Endothelial cell of umbilical vein (primary cell): ENCODE data around the gene KRT12. TPM values are rescaled to one million over a fixed set of nuclear protein-coding genes. Genes with fewer than 3 reads are reported as not detected.

Experiments
- BruUV-seq: library from RNA; stranded (reverse); fragments of 400-500 nt; replicated peaks from 2 replicates; lab custom pipeline; 2021; lab: Mats Ljungman, UMichigan
- CTCF ChIA-PET: fragments of 300-600, 350-600 bp; sonication (Branson Sonifier 250); formaldehyde crosslinking; loops from one replicate; lab custom pipeline; 2021; ENCODE audit warnings: antibody characterized with exemption, inconsistent platforms; lab: Charles Lee
- POLR2A ChIA-PET: fragments of 300-600, 350-600 bp; sonication (Branson Sonifier 250); formaldehyde crosslinking; loops from one replicate; lab custom pipeline; 2021; ENCODE audit warnings: antibody characterized with exemption, inconsistent platforms; lab: Charles Lee
- DNase-seq: peaks from one replicate; pipeline ENCODE4 v3.0.0-alpha.2; 2011; ENCODE audit warnings: low read depth, low spot score
- FAIRE-seq: peaks from 2 replicates; lab custom pipeline; 2011; peaks lifted over from hg19 to GRCh38; lab: Jason Lieb, UNC
- H2AFZ ChIP-seq: 2 replicates; pipeline ENCODE4 v1.6.0; 2012; ENCODE audit warnings: low read depth, low read length, control low read depth, inconsistent platforms
- H3K27ac ChIP-seq: 2 replicates; pipeline ENCODE4 v1.5.1; 2011; ENCODE audit warnings: low read depth, mild to moderate bottlenecking, control low read depth, low read length, moderate library complexity; ENCODE audit not compliant: insufficient read depth
- H3K27me3 ChIP-seq, 2 experiments: 2 replicates each; pipeline versions ENCODE4 v1.6.0 to v1.6.1; 2011; ENCODE audit warnings: low read length in 2 of 2, mixed read lengths in 1 of 2; ENCODE audit not compliant: control insufficient read depth in 2 of 2, insufficient read depth in 2 of 2
- H3K36me3 ChIP-seq, 2 experiments: 2 replicates in 1 of 2; 3 replicates in 1 of 2; pipeline ENCODE4 v1.5.1; 2011; ENCODE audit warnings: low read length in 2 of 2, mild to moderate bottlenecking in 1 of 2, moderate library complexity in 1 of 2; ENCODE audit not compliant: control insufficient read depth in 2 of 2, insufficient read depth in 2 of 2; ENCODE audit errors: extremely low read depth in 1 of 2
- H3K4me1 ChIP-seq: 3 replicates; pipeline ENCODE4 v1.5.1; 2011; ENCODE audit warnings: mild to moderate bottlenecking, low read length; ENCODE audit not compliant: control insufficient read depth, insufficient read depth; ENCODE audit errors: extremely low read depth
- H3K4me2 ChIP-seq: 2 replicates; pipeline ENCODE4 v1.6.1; 2011; ENCODE audit warnings: low read length, control low read depth, mixed read lengths; ENCODE audit not compliant: insufficient read depth
- H3K4me3 ChIP-seq, 3 experiments: fragments of 200-600 bp in 1 of 3; sonication (generic), shearing (Covaris generic) in 1 of 3; replicated peaks in 1 of 3; 2 replicates each; pipeline ENCODE4 v1.5.1; 2011 to 2016; ENCODE audit warnings: control low read depth in 3 of 3, low read length in 3 of 3, mild to moderate bottlenecking in 2 of 3, inconsistent platforms in 1 of 3, low read depth in 1 of 3, moderate library complexity in 1 of 3; ENCODE audit not compliant: insufficient read depth in 1 of 3
- H3K79me2 ChIP-seq: 2 replicates; pipeline ENCODE4 v1.6.0; 2012; ENCODE audit warnings: low read length, inconsistent platforms; ENCODE audit not compliant: control insufficient read depth, insufficient read depth
- H3K9ac ChIP-seq: replicated peaks from 2 replicates; pipeline ENCODE3; 2011; ENCODE audit warnings: low read length, control low read depth; ENCODE audit not compliant: insufficient read depth; ENCODE audit errors: extremely low read depth
- H3K9me1 ChIP-seq: replicated peaks from 3 replicates; pipeline ENCODE4 v1.6.0; 2011; ENCODE audit warnings: mild to moderate bottlenecking, low read length; ENCODE audit not compliant: control insufficient read depth, insufficient read depth; ENCODE audit errors: extremely low read depth
- H3K9me3 ChIP-seq: replicated peaks from 2 replicates; pipeline ENCODE4 v1.5.1; 2012; ENCODE audit warnings: low read length, inconsistent platforms; ENCODE audit not compliant: control insufficient read depth, insufficient read depth
- H4K20me1 ChIP-seq: replicated peaks from 2 replicates; pipeline ENCODE3; 2011; ENCODE audit warnings: mild to moderate bottlenecking, low read length; ENCODE audit not compliant: control insufficient read depth, insufficient read depth; ENCODE audit errors: extremely low read depth
- EZH2 ChIP-seq: IDR thresholded peaks from 2 replicates; pipeline ENCODE4 v1.6.1; 2012; ENCODE audit warnings: borderline replicate concordance, low read depth, mild to moderate bottlenecking, moderate library complexity, low read length, inconsistent platforms; ENCODE audit not compliant: severe bottlenecking
- FOS ChIP-seq: IDR thresholded peaks from 2 replicates; pipeline ENCODE4 v1.6.1; 2011; ENCODE audit warnings: mild to moderate bottlenecking, low read length, moderate library complexity, borderline replicate concordance; ENCODE audit not compliant: insufficient read depth
- GATA2 ChIP-seq: IDR thresholded peaks from 2 replicates; pipeline ENCODE4 v1.7.0; 2011; ENCODE audit warnings: low read depth, mild to moderate bottlenecking, moderate library complexity, mixed read lengths, low read length; ENCODE audit not compliant: insufficient read length, insufficient read depth
- JUN ChIP-seq: IDR thresholded peaks from 2 replicates; pipeline ENCODE4 v1.6.1; 2011; ENCODE audit warnings: borderline replicate concordance, low read depth; ENCODE audit not compliant: insufficient read length, insufficient read depth
- MYC ChIP-seq: IDR thresholded peaks from one replicate; pipeline ENCODE4 v1.6.1; 2011; ENCODE audit warnings: mild to moderate bottlenecking, low read depth, low read length
- POLR2A ChIP-seq: IDR thresholded peaks from 2 replicates; pipeline ENCODE4 v1.6.1; 2012; ENCODE audit warnings: low read depth, mild to moderate bottlenecking, control low read depth, low read length
- POLR2AphosphoS5 ChIP-seq: IDR thresholded peaks from 2 replicates; pipeline ENCODE4 v1.6.1; 2012; ENCODE audit warnings: low read depth, mild to moderate bottlenecking, control low read depth, low read length, moderate library complexity; ENCODE audit not compliant: insufficient read depth
- dilution Hi-C: fragments of 300-500 bp; cut with MboI; formaldehyde crosslinking; loops from one replicate; pipeline ENCODE4 v1.15.0; 2019; ENCODE audit warnings: low sequenced_read_pairs; ENCODE audit not compliant: extremely low pct_ligation_motif_present
- intact Hi-C: fragments of 100-400 bp; cut with micrococcal nuclease; formaldehyde crosslinking; loops from one replicate; pipeline ENCODE4 v1.10.0; 2022
- polyA plus RNA-seq, 4 experiments: library from polyadenylated mRNA; depleted of rRNA in 3 of 4; stranded (reverse) in 3 of 4; unstranded in 1 of 4; fragments of >200 nt; gene quantifications; 2 replicates each; pipeline versions ENCODE4 v1.2.1 to v1.2.3, GENCODE V29; 2011 to 2012; ENCODE audit warnings: missing spikeins in 1 of 4
- total RNA-seq: library from RNA; stranded (reverse); gene quantifications from 2 replicates; pipeline ENCODE4 v1.2.3, GENCODE V29; 2021
- TF ChIP-seq, protein P1 (sequence below): IDR thresholded peaks from 2 replicates; pipeline ENCODE4 v1.6.1; 2011; ENCODE audit not compliant: insufficient read depth, insufficient read length
- TF ChIP-seq, protein P2 (sequence below), 2 donors: IDR thresholded peaks; 1 replicate in 1 of 2; 2 replicates in 1 of 2; pipeline ENCODE4 v1.5.1; 2011; ENCODE audit warnings: low read length in 2 of 2, mild to moderate bottlenecking in 2 of 2, moderate library complexity in 2 of 2, control low read depth in 1 of 2, inconsistent platforms in 1 of 2, low read depth in 1 of 2; ENCODE audit not compliant: insufficient read depth in 1 of 2; ENCODE audit errors: extremely low read depth in 1 of 2

KRT12 gene
- total and polyA plus RNA-seq, 2 donors (not counting 3 experiments of a cell fraction or from before 2014, with no cell fraction given): not detected

GRCh38 chr17:40883626-40884334 lies 16.8 kb upstream of the KRT12 start:
- no peak overlapping the region for H3K27ac ChIP-seq
- H3K4me2 ChIP-seq: no peak overlapping the region
- no peak overlapping the region for H3K4me3 ChIP-seq
- no peak overlapping the region for H2AFZ ChIP-seq
- no peaks in the 10 kb centered on the region for H3K4me1 ChIP-seq
- H4K20me1 ChIP-seq: no peaks in the 10 kb centered on the region
- no peak for DNase-seq
- BruUV-seq: no TSS peak
- no peak overlapping the region for H3K9ac ChIP-seq
- peaks cover 10 to 13% of the 10 kb centered on the region in 2 experiments for H3K27me3 ChIP-seq
- POLR2A ChIA-PET: no interaction called here
- intact Hi-C loops: no loop called here
- dilution Hi-C loops: no loop called here
- H3K79me2 ChIP-seq: no peaks in the 10 kb centered on the region
- H3K9me3 ChIP-seq: no peaks in the 10 kb centered on the region
- FAIRE-seq: no peak
- CTCF ChIA-PET: no interaction called here
- TF ChIP-seq, protein P1, sequence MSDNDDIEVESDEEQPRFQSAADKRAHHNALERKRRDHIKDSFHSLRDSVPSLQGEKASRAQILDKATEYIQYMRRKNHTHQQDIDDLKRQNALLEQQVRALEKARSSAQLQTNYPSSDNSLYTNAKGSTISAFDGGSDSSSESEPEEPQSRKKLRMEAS: no peak
- TF ChIP-seq EZH2 (no peak), POLR2A (no peak), POLR2AphosphoS5 (no peak), MYC (no peak), FOS (no peak), GATA2 (no peak), JUN (no peak)
- TF ChIP-seq, protein P2, sequence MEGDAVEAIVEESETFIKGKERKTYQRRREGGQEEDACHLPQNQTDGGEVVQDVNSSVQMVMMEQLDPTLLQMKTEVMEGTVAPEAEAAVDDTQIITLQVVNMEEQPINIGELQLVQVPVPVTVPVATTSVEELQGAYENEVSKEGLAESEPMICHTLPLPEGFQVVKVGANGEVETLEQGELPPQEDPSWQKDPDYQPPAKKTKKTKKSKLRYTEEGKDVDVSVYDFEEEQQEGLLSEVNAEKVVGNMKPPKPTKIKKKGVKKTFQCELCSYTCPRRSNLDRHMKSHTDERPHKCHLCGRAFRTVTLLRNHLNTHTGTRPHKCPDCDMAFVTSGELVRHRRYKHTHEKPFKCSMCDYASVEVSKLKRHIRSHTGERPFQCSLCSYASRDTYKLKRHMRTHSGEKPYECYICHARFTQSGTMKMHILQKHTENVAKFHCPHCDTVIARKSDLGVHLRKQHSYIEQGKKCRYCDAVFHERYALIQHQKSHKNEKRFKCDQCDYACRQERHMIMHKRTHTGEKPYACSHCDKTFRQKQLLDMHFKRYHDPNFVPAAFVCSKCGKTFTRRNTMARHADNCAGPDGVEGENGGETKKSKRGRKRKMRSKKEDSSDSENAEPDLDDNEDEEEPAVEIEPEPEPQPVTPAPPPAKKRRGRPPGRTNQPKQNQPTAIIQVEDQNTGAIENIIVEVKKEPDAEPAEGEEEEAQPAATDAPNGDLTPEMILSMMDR (IDR thresholded peaks at IDR 0.05; ENCODE audit: extremely low read depth in 1 of 2, insufficient read depth in 1 of 2, low read depth in 1 of 2, low read length in 2 of 2): no peak
- no peaks in the 10 kb centered on the region for H3K9me1 ChIP-seq
- H3K36me3 ChIP-seq: no peaks in the 10 kb centered on the region
